OCI-LY1 (cell line): Measurements from ENCODE around the gene PTPRM.

Experiments
- H2AFZ ChIP-seq: fragments of 200-600 bp; sonication (generic), shearing (Covaris generic); 2 replicates; pipeline ENCODE4 v1.6.0; 2014; ENCODE audit warnings: antibody characterized with exemption, mild to moderate bottlenecking, low read length
- H3F3A ChIP-seq: fragments of 200-600 bp; sonication (generic), shearing (Covaris generic); 2 replicates; pipeline ENCODE4 v1.6.0; 2014; ENCODE audit warnings: mild to moderate bottlenecking, antibody characterized with exemption, low read length, moderate library complexity; ENCODE audit not compliant: insufficient read depth
- H3K27ac ChIP-seq: fragments of 200-600 bp; sonication (generic); 2 replicates; pipeline ENCODE4 v1.5.1; 2014; ENCODE audit warnings: low read length, mixed run types, mild to moderate bottlenecking, low read depth; ENCODE audit not compliant: poor library complexity, severe bottlenecking
- H3K27me3 ChIP-seq: fragments of 200-600 bp; sonication (generic); 2 replicates; pipeline ENCODE4 v1.6.0; 2014; ENCODE audit warnings: antibody characterized with exemption, mild to moderate bottlenecking, low read length, moderate library complexity; ENCODE audit not compliant: insufficient read depth
- H3K36me3 ChIP-seq: fragments of 200-600 bp; sonication (generic); 2 replicates; pipeline ENCODE4 v1.6.1; 2014; ENCODE audit warnings: mild to moderate bottlenecking, antibody characterized with exemption, low read length, moderate library complexity, mixed read lengths; ENCODE audit not compliant: insufficient read depth
- H3K4me1 ChIP-seq: fragments of 200-600 bp; sonication (generic); 2 replicates; pipeline ENCODE4 v1.5.1; 2014; ENCODE audit warnings: mild to moderate bottlenecking, low read length, moderate library complexity; ENCODE audit not compliant: insufficient read depth, severe bottlenecking
- H3K4me2 ChIP-seq: fragments of 200-600 bp; sonication (generic), shearing (Covaris generic); 2 replicates; pipeline ENCODE4 v1.6.1; 2014; ENCODE audit warnings: low read length
- H3K4me3 ChIP-seq: fragments of 200-600 bp; sonication (generic); 2 replicates; pipeline ENCODE4 v1.5.1; 2014; ENCODE audit warnings: low read length, low read depth, mild to moderate bottlenecking, mixed read lengths; ENCODE audit not compliant: poor library complexity, severe bottlenecking
- H3K79me2 ChIP-seq: fragments of 200-600 bp; shearing (Covaris generic); 2 replicates; pipeline ENCODE4 v1.6.1; 2016; ENCODE audit warnings: mixed run types, low read length, mixed read lengths; ENCODE audit not compliant: insufficient read depth
- H3K9ac ChIP-seq: fragments of 200-600 bp; sonication (generic), shearing (Covaris generic); 2 replicates; pipeline ENCODE4 v1.6.1; 2014; ENCODE audit warnings: mild to moderate bottlenecking, low read length, mixed read lengths
- H3K9me2 ChIP-seq: fragments of 200-600 bp; sonication (generic), shearing (Covaris generic); 2 replicates; pipeline ENCODE4 v1.6.1; 2014; ENCODE audit warnings: low read depth, mild to moderate bottlenecking, low read length, mixed read lengths
- H3K9me3 ChIP-seq: fragments of 200-600 bp; shearing (Covaris generic); 2 replicates; pipeline ENCODE4 v1.6.1; 2014; ENCODE audit warnings: low read length, mixed read lengths
- H4K20me1 ChIP-seq: fragments of 200-600 bp; sonication (generic), shearing (Covaris generic); 2 replicates; pipeline ENCODE4 v1.6.0; 2016; ENCODE audit warnings: mild to moderate bottlenecking, low read length; ENCODE audit not compliant: insufficient read depth
- CTCF ChIP-seq: fragments of 200-600 bp; sonication (generic), shearing (Covaris generic); IDR thresholded peaks from 2 replicates; pipeline ENCODE4 v1.5.1; 2017; ENCODE audit warnings: mild to moderate bottlenecking, antibody characterized with exemption, low read length, moderate library complexity, mixed read lengths
- EZH2 ChIP-seq: fragments of 200-600 bp; sonication (generic), shearing (Covaris generic); IDR thresholded peaks from 2 replicates; pipeline ENCODE4 v1.8.0; 2017; ENCODE audit warnings: borderline replicate concordance, mixed run types, mild to moderate bottlenecking, antibody characterized with exemption, low read length, moderate library complexity, mixed read lengths

The PTPRM gene

GRCh38 chr18:7758764-7759163, 191.6 kb downstream of the PTPRM start:
- H3K79me2 ChIP-seq = no peaks in the 10 kb centered on the region
- H2AFZ ChIP-seq = no peak overlapping the region
- H3K4me3 ChIP-seq = no peak overlapping the region
- H3K9me3 ChIP-seq = no peaks in the 10 kb centered on the region
- no peak overlapping the region for H3K4me2 ChIP-seq
- H3K27me3 ChIP-seq = no peaks in the 10 kb centered on the region
- H3K4me1 ChIP-seq = no peaks in the 10 kb centered on the region
- no peaks in the 10 kb centered on the region for H4K20me1 ChIP-seq
- no peak overlapping the region for H3K9ac ChIP-seq
- H3F3A ChIP-seq = no peaks in the 10 kb centered on the region
- no peaks in the 10 kb centered on the region for H3K9me2 ChIP-seq
- TF ChIP-seq CTCF (no peak), EZH2 (no peak)
- no peak overlapping the region for H3K27ac ChIP-seq
- no peaks in the 10 kb centered on the region for H3K36me3 ChIP-seq

- no peak overlapping the region for H3K9ac ChIP-seq
- no peaks in the 10 kb centered on the region for H3F3A ChIP-seq
- no peaks in the 10 kb centered on the region for H4K20me1 ChIP-seq
- no peaks in the 10 kb centered on the region for H3K27me3 ChIP-seq
- H3K9me2 ChIP-seq = no peaks in the 10 kb centered on the region
- no peak overlapping the region for H2AFZ ChIP-seq
- no peak overlapping the region for H3K27ac ChIP-seq
- H3K36me3 ChIP-seq = no peaks in the 10 kb centered on the region
- H3K9me3 ChIP-seq = no peaks in the 10 kb centered on the region
- H3K4me2 ChIP-seq = no peak overlapping the region
- no peak for TF ChIP-seq CTCF
- TF ChIP-seq EZH2 = no peak
- no peaks in the 10 kb centered on the region for H3K4me1 ChIP-seq
- H3K79me2 ChIP-seq = no peaks in the 10 kb centered on the region
- H3K4me3 ChIP-seq = no peak overlapping the region
Observed at GRCh38 chr18:7760967-7761948, 194.1 kb downstream of the PTPRM start.

GRCh38 chr18:7764405-7764804, 197.3 kb downstream of the PTPRM start:
- Histone ChIP-seq H3K9me2 (no peaks in the 10 kb centered on the region), H3K79me2 (no peaks in the 10 kb centered on the region), H3K27ac (no peak overlapping the region), H3K9ac (no peak overlapping the region), H3F3A (no peaks in the 10 kb centered on the region), H2AFZ (no peak overlapping the region), H3K4me3 (no peak overlapping the region), H4K20me1 (no peaks in the 10 kb centered on the region), H3K36me3 (no peaks in the 10 kb centered on the region), H3K27me3 (no peaks in the 10 kb centered on the region), H3K9me3 (no peaks in the 10 kb centered on the region), H3K4me1 (no peaks in the 10 kb centered on the region), H3K4me2 (no peak overlapping the region)
- no peak for TF ChIP-seq EZH2
- TF ChIP-seq CTCF = no peak
